ENCODE data around the gene ABCA4.

DNA sequence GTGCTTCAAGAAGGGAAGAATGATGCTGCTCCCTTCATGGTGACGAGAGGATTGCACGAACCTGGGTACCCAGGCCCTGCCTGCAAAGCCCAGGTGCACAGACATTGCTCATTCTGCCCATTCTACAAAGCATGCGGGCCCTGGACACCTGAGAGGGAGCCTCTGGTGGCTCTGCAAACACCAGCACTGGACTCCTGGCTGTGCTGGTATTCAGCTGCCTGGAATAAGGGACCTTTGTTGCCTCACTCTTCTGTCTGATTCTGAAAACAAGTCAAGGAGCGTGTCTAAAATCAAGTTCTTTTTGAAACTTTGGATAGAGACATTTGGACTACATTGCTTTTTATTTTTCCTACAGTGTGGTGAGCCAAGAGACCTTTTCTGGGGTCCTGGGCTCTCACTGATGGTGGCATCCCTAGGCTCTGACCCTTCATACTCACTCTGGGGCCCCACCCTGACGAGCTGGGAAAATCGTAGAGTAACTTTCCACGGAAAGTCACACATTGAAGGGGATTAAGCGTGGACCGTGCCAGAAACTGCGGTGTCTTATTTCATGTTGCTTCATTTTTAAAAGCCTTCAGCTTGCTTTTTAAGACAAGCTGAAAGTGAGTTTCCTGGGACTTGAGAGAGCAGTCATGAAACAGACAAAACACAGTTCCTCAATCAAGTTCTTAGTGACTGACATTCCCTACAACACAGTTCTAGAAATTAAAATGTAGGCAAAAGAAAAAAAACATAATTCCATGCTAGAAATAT, 24.0 kb downstream of the ABCA4 start:
- TF ChIP-seq CTCF (IDR thresholded peaks at IDR 0.05): no peak
- no peak for TF ChIP-seq POLR2A (IDR thresholded peaks at IDR 0.05)

All from right lobe of liver (tissue), 4 donors.